ENCODE measurements around the gene SEC24A. TPM values are rescaled to one million over a fixed set of nuclear protein-coding genes. Genes with fewer than 3 reads are reported as not detected.

SEC24A gene
- total RNA-seq, 1 experiment from 2014 or later: 16.2 TPM

DNA sequence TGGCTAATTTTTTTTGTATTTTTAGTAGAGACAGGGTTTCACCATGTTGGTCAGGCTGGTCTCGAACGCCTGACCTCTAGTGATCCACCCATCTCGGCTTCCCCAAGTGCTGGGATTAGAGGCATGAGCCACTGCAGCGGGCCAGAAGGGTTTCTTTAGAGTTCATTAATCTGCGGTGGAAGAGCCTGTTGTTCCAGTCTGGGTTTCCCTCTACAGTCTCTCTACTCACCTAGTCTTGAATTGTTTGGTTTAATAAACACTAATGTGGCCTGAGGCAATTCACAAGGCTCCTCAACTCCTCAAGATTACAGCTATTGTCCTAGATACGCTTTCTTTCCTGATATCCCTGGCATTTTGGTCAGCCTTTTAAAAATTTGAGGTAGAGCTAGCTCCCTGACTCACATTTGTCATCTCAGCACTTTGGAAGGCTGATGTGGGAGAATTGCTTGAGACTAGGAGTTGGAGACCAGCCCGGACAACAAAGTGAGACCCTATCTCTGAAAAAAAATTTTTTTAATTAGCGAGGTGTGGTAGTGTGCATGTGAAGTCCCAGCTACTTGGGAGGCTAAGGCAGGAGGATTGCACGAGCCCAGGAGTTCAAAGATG is 11.4 kb upstream of the SEC24A start:
- Histone ChIP-seq H3F3A (ENCODE audit: insufficient read depth, low read depth) (peaks cover 50% of the 10 kb centered on the region), H3K9me2 (ENCODE audit: insufficient read depth) (no peaks in the 10 kb centered on the region), H3K4me3 (no peak overlapping the region), H3K79me2 (ENCODE audit: low read depth) (peaks cover 4% of the 10 kb centered on the region), H3K4me1 (replicated peaks; ENCODE audit: insufficient read depth) (peaks cover 17% of the 10 kb centered on the region), H3K9me3 (ENCODE audit: insufficient read depth, low read depth) (no peaks in the 10 kb centered on the region), H4K20me1 (ENCODE audit: insufficient read depth) (no peaks in the 10 kb centered on the region), H2AFZ (no peak overlapping the region), H3K27me3 (ENCODE audit: insufficient read depth, low read depth) (no peaks in the 10 kb centered on the region), H3K4me2 (peak overlapping the region; percentile 58), H3K27ac (peak overlapping the region; percentile 78), H3K36me3 (ENCODE audit: low read depth) (no peaks in the 10 kb centered on the region)
- ChIA-PET CTCF (interaction anchor here (0.6 to 0.7 kb wide), 4 partner anchors 39 to 513 kb away, joined by 4 to 16 read pairs (median 8); no protein-coding TSS in a partner anchor), POLR2A (ENCODE audit: unreplicated experiment) (no interaction called here)
- BruUV-seq (replicated peaks): no TSS peak
- peak; percentile 76 to 99 for DNase-seq
- TF ChIP-seq EZH2 (IDR thresholded peaks at IDR 0.05; ENCODE audit: low read depth): no peak
- TF ChIP-seq, protein P1, sequence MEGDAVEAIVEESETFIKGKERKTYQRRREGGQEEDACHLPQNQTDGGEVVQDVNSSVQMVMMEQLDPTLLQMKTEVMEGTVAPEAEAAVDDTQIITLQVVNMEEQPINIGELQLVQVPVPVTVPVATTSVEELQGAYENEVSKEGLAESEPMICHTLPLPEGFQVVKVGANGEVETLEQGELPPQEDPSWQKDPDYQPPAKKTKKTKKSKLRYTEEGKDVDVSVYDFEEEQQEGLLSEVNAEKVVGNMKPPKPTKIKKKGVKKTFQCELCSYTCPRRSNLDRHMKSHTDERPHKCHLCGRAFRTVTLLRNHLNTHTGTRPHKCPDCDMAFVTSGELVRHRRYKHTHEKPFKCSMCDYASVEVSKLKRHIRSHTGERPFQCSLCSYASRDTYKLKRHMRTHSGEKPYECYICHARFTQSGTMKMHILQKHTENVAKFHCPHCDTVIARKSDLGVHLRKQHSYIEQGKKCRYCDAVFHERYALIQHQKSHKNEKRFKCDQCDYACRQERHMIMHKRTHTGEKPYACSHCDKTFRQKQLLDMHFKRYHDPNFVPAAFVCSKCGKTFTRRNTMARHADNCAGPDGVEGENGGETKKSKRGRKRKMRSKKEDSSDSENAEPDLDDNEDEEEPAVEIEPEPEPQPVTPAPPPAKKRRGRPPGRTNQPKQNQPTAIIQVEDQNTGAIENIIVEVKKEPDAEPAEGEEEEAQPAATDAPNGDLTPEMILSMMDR (conservative IDR thresholded peaks at IDR 0.05): no peak
- intact Hi-C loops (cut with micrococcal nuclease; ENCODE audit: unreplicated experiment): loop anchor here (1.0 kb wide), 1 partner anchor 11 kb away; the partner anchor contains the start of gene SEC24A

DNA sequence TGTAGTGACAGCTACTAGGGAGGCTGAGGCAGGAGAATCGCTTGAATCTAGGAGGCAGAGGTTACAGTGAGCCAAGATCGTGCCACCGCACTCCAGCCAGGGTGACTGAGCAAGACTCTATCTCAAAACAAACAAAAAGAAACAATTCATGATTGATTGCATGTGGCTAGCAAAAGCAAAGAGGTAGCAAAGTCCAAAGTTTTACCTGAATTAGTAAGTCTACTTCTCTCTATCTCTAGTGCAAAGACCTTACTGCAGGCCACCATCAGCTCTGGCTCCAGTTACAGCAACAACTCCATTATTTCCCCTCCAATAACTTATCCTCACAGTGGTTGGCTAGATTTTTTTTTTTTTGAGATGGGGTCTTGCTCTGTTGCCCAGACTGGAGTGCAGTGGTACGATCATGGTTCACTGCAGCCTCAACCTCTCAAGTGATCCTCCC is 9.8 kb upstream of the SEC24A start:
- BruUV-seq (replicated peaks): no TSS peak
- Histone ChIP-seq H3F3A (ENCODE audit: insufficient read depth, low read depth) (peaks cover 50% of the 10 kb centered on the region), H3K9me3 (ENCODE audit: insufficient read depth, low read depth) (no peaks in the 10 kb centered on the region), H3K4me2 (no peak overlapping the region), H2AFZ (no peak overlapping the region), H3K27me3 (ENCODE audit: insufficient read depth, low read depth) (no peaks in the 10 kb centered on the region), H3K27ac (no peak overlapping the region), H3K4me1 (replicated peaks; ENCODE audit: insufficient read depth) (peaks cover 17% of the 10 kb centered on the region), H4K20me1 (ENCODE audit: insufficient read depth) (no peaks in the 10 kb centered on the region), H3K79me2 (ENCODE audit: low read depth) (no peaks in the 10 kb centered on the region), H3K4me3 (no peak overlapping the region), H3K9me2 (ENCODE audit: insufficient read depth) (no peaks in the 10 kb centered on the region), H3K36me3 (ENCODE audit: low read depth) (no peaks in the 10 kb centered on the region)
- ChIA-PET POLR2A (ENCODE audit: unreplicated experiment) (interaction anchor here (0.6 kb wide), 1 partner anchor 793 kb away, joined by 5 read pairs; no protein-coding TSS in a partner anchor), CTCF (no interaction called here)
- TF ChIP-seq EZH2 (IDR thresholded peaks at IDR 0.05; ENCODE audit: low read depth): no peak
- DNase-seq: no peak
- intact Hi-C loops (cut with micrococcal nuclease; ENCODE audit: unreplicated experiment): no loop called here

DNA sequence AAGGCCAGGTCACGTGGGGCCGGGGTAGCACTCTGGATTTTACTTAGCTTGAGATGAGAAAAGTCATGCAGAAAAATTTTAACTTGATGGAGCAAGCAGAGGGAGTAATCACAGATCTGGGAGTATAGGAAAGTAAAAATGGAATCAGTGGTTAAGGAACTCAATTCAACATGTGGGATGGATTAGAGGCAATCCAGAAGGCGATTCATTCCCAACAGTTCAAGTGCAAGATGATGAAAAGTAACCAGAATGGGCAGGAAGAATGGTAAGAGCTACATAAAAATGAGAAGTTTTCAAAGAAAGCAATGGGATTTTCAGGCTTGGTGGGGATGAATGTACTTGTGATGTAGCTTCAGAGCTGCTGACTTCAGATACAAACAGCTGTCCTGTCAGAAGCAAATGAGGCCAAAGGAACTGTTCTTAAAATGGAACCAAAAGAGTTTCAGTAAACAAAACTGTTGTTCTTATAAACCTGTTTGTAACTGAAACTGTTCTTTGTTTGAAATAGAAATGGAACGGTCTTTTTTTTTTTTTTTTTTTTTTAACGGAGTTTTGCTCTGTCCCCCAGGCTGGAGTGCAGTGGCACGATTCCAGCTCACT is 5.6 kb upstream of the SEC24A start:
- no peak overlapping the region for H3K27ac ChIP-seq
- DNase-seq: no peak
- POLR2A ChIA-PET (ENCODE audit: unreplicated experiment): no interaction called here

More for the DNA sequence above, 5.6 kb upstream of the SEC24A start:
- no peaks in the 10 kb centered on the region for H3K27me3 ChIP-seq (ENCODE audit: insufficient read depth, low read depth)
- no peaks in the 10 kb centered on the region for H3K36me3 ChIP-seq (ENCODE audit: low read depth)
- no peaks in the 10 kb centered on the region for H3K9me3 ChIP-seq (ENCODE audit: insufficient read depth, low read depth)
- H3K79me2 ChIP-seq (ENCODE audit: low read depth): peaks cover 6% of the 10 kb centered on the region; the same call in 1 of the 2 replicates
- H3K4me1 ChIP-seq (replicated peaks; ENCODE audit: insufficient read depth): peaks cover 18% of the 10 kb centered on the region
- H3K4me2 ChIP-seq: no peak overlapping the region
- H3F3A ChIP-seq (ENCODE audit: insufficient read depth, low read depth): peaks cover 33% of the 10 kb centered on the region
- no peak for TF ChIP-seq EZH2 (IDR thresholded peaks at IDR 0.05; ENCODE audit: low read depth)
- TF ChIP-seq, protein P1 (conservative IDR thresholded peaks at IDR 0.05): no peak
- no peak overlapping the region for H3K4me3 ChIP-seq
- H4K20me1 ChIP-seq (ENCODE audit: insufficient read depth): no peaks in the 10 kb centered on the region
- BruUV-seq (replicated peaks): no TSS peak
- H2AFZ ChIP-seq: no peak overlapping the region
- intact Hi-C loops (cut with micrococcal nuclease; ENCODE audit: unreplicated experiment): no loop called here
- no peaks in the 10 kb centered on the region for H3K9me2 ChIP-seq (ENCODE audit: insufficient read depth)
- CTCF ChIA-PET: no interaction called here

All from PC-9 (cell line).